Suppressor macrophage treated with lipopolysaccharide for 4 hours (primary cell): ENCODE data around the gene CALHM5.
A peak's percentile ranks its signal among the peaks of the same experiment; 100 is the strongest.

Experiments used
- DNase-seq: peaks from one replicate; pipeline ENCODE4 v3.0.0-alpha.2; 2020

The CALHM5 gene

GRCh38 chr6:116556065-116556464 lies 44.6 kb downstream of the CALHM5 start:
- no peak for DNase-seq

DNA sequence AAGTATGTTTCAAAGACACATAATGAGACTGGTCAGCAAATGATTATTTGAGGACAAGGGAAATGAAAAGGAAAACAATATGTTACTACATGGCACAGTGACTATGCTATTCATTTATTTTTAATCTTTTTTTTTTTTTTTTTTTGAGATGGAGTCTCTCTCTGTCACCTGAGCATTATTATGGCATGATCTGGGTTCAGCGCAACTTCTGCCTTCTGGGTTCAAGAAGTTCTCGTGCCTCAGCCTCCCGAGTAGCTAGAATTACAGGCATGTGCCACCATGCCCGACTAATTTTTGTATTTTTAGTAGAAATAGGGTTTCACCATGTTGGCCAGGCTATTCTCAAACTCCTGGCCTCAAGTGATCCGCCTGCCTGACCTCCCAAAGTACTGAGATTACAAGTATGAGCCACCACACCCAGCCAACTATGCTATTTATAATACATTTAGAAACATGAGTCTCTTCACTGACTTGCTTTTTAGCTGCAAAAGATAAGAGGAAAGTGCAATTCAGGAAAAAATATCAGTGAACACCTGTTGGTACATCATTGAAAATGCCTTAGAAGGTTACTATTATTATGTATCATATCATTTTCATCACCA lies 45.5 kb downstream of the CALHM5 start:
- no peak for DNase-seq

DNA sequence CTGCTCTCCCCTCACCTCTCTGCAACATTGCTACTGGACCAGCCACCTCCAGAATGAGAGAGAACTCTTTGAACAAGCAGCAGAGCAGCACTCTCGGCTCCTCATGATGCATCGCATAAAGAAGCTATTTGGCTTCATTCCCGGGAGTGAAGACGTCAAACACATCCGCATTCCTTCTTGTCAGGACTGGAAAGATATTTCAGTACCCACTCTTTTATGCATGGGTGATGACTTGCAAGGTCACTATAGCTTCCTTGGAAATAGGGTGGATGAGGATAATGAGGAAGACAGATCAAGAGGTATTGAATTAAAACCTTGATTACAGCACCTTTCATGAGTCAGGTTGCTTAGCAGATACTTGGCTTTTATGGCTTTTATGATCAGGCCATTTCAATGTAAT lies 46.5 kb downstream of the CALHM5 start:
- DNase-seq, result no peak

DNA sequence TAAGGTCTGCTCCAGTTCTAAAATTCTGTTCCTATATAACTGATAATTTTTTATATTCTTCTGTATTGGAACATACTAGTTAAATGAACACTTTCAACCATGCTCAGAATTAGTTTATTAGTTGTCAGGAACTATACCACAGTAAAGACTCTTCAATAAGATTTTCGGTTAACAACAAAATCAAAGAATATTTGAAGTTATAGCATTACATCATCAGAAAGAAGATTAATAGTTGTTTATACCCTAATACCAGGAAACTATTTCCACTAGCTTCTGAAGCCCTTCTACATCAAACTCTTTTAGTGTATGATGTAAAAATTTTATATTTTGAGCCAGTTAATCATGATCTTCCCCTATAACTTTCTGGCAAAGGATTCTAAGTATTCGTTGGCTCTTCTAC lies 48.7 kb downstream of the CALHM5 start:
- no peak for DNase-seq

GRCh38 chr6:116561377-116562018 lies 50.1 kb downstream of the CALHM5 start:
- DNase-seq, result peak; percentile 81

DNA sequence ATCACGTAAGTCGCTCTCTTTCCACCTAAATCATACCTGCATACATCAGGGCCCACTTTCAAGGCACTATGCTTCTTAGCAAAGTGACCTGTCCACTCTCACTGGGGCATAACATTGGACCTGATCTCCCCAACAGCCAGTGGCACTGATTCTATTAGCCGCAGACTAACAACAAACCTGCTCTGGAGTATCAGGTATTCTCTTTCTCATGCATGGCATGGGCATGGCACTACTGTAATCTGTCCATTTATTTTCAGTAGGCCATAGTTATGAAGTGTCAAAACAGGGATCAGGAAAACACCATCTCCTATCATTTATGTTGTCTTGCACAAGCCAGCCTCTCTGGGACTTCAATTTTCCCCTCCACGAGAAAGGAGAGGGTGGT lies 50.6 kb downstream of the CALHM5 start:
- no peak for DNase-seq

GRCh38 chr6:116562614-116563013 lies 51.2 kb downstream of the CALHM5 start:
- no peak for DNase-seq

DNA sequence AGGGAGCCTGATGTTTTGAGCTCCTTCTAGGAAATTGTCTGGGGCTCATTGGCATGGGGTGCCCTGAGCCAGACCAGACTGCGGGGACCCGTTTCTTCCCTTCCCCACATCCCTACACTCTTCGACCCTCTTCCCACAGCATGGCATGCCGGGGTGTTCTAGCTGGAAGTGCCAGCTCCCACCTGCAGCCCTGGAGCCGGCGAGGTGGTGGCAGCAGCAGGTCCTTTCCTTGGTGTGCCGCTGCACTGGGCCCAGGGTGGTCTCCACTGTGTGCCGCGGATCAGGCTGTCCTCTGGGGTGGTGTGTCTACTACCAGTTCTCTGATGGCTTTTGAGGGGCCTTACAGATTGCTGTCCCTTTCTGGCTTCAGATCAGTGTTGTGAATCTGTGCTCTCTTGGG lies 52.4 kb downstream of the CALHM5 start:
- DNase-seq, result no peak

GRCh38 chr6:116564311-116564710 lies 52.9 kb downstream of the CALHM5 start:
- DNase-seq, result no peak

GRCh38 chr6:116564921-116565872 lies 53.8 kb downstream of the CALHM5 start:
- DNase-seq, result no peak

- no peak for DNase-seq
These were observed 56.7 kb downstream of the CALHM5 start for GRCh38 chr6:116568111-116568510.

- peak; percentile 51 for DNase-seq
These were observed 57.6 kb downstream of the CALHM5 start for GRCh38 chr6:116568821-116569755.

DNA sequence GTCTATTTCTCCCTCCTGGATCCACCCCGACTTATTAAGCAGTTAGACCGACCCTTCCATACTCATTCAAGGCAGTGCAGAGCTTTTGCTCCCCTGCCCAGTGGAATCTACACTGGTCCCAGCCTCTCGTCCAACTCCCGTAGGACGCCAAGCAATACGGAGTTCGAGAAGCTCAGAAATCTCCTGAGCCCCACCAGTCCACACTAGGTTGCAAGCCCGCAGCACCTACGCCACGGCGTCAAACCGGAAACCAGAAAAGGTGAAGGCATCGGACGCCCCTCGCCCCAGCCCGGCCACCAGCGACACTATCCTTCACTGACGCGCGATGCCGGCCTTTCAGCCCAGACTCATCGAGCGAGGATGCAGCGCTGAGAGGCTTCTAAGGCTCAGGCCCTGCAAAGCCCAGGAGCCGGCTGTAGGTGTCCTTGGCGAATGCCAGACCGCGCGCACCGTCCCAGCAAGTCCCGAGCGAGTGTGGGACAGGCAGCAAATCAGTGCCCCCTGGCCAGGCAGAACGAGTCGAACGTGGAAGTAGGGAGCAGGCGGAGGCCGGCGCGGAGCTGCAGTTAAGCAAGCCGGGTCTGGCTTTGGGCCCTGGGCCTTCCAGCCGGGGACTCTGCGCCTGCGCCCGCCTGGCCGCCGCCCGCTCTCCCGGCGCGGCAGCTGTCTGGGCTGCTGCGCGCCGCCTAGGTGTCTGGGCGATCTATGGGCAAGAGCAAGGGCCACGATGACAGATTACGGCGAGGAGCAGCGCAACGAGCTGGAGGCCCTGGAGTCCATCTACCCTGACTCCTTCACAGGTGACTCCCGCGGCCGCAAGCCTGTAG lies 59.6 kb downstream of the CALHM5 start, which contains the start of gene RWDD1:
Gene RWDD1, plus strand, starts transcription at position 649 of the 827 bp plus-strand sequence. Its CDS starts 79 bp downstream, at position 728.
- peak; percentile 99 for DNase-seq

GRCh38 chr6:116571683-116572000 lies 60.2 kb downstream of the CALHM5 start:
- DNase-seq, result no peak

- DNase-seq, result peak; percentile 69
These were observed 60.7 kb downstream of the CALHM5 start for GRCh38 chr6:116572162-116572561.
